GM12865 (cell line): ENCODE data around the gene MLEC.

ENCODE experiments used
- DNase-seq: peaks from one replicate; pipeline ENCODE4 v3.0.0; 2010; ENCODE audit warnings: low read depth
- H3K4me3 ChIP-seq: 2 replicates; pipeline ENCODE4 v1.5.1; 2011; ENCODE audit warnings: mild to moderate bottlenecking, low read depth, low read length, control low read depth
- TF ChIP-seq, protein P1 (sequence below): IDR thresholded peaks from 2 replicates; pipeline ENCODE4 v1.5.1; 2011; ENCODE audit warnings: low read length, control low read depth, low read depth, inconsistent platforms; ENCODE audit not compliant: insufficient read depth; ENCODE audit errors: missing control alignments

The MLEC gene

GRCh38 chr12:120653611-120654010 lies 33.3 kb upstream of the MLEC start:
- no peak for DNase-seq
- no peak overlapping the region for H3K4me3 ChIP-seq
- TF ChIP-seq, protein P1, sequence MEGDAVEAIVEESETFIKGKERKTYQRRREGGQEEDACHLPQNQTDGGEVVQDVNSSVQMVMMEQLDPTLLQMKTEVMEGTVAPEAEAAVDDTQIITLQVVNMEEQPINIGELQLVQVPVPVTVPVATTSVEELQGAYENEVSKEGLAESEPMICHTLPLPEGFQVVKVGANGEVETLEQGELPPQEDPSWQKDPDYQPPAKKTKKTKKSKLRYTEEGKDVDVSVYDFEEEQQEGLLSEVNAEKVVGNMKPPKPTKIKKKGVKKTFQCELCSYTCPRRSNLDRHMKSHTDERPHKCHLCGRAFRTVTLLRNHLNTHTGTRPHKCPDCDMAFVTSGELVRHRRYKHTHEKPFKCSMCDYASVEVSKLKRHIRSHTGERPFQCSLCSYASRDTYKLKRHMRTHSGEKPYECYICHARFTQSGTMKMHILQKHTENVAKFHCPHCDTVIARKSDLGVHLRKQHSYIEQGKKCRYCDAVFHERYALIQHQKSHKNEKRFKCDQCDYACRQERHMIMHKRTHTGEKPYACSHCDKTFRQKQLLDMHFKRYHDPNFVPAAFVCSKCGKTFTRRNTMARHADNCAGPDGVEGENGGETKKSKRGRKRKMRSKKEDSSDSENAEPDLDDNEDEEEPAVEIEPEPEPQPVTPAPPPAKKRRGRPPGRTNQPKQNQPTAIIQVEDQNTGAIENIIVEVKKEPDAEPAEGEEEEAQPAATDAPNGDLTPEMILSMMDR = no peak

DNA sequence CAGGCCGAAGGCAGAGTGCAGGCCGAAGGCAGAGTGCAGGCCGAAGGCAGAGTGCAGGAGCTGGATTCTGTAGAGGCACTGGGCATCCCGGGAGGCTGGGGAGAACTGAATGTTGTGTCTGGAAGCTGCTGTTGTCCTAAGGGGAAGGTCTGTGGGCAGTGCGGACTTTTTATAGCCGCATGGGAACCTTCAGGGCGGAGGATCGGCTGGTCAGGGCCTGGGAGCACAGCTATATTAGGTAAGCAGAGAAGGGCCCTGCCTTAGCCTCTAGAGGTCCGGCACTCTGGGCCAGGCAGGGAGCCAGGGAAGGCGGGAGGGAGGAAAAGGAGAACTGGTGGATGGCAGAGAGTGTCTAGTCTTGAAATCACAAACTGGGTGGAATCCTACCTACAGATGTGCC lies 32.3 kb upstream of the MLEC start:
- no peak for DNase-seq
- TF ChIP-seq, protein P1 = no peak

GRCh38 chr12:120656008-120656407 lies 30.9 kb upstream of the MLEC start:
- no peak for DNase-seq
- H3K4me3 ChIP-seq = no peak overlapping the region
- TF ChIP-seq, protein P1 = no peak

More for the DNA sequence above, 32.3 kb upstream of the MLEC start:
- no peak overlapping the region for H3K4me3 ChIP-seq

DNA sequence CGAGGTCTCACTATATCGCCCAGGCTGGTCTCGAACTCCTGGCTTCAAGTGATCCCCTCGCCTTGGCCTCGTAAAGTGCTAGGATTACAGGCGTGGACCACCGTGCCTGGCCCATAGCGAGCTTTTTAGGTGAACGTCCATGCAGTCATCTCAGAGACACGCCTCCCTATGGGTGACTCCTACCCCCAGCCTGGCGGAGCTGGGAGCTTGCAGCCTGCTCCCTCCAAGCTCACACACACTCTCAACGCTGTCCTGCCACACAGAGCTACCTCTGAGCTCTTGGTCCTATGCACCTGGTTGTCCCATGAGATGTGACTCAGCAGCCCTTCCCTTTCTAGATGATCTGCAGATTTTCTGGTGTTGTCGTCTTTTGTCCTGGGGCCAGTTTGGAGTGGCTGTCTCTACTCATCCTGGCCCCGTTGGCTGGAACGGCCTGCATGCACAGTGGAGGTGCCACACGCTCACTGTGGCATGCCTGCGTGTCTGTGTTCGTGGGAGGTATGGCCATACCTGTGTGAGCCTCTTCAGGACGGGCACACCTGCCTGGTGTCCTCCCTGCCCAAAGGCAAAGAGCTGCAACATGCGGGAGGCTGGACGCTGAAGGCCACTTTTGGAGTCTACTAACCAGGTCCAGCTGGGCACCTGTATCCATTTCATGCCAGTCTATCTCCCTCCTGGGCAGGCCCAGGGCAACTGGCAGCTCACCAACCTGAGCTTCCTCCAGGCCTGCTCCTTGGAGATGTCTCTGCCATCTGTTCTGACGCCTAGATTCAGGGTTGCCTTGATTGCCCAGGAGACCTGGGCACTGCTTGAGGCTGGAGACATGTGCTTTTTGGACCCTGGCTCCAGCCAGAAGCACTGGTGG lies 28.4 kb upstream of the MLEC start:
- TF ChIP-seq, protein P1 = no peak
- no peak for DNase-seq
- no peak overlapping the region for H3K4me3 ChIP-seq

DNA sequence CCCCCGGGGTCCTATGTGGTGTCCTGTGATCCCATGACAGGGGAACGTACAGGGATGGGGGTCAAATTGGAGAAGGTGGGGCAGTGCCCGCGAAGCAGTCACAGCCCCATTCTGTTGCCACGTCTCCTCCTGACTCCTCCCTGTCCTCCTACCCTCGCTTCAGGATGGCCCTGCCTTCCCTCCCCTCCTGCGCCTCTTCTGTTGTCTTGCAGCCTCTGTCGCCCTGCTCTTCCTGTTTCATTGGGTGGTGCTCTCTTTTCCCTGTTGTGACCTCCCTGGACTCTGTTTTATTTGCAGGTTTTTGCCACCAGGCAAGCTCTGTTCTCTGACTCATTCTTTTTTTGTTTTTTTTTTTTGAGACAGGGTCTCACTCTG lies 27.8 kb upstream of the MLEC start:
- H3K4me3 ChIP-seq = no peak overlapping the region
- TF ChIP-seq, protein P1 = no peak
- no peak for DNase-seq

GRCh38 chr12:120661432-120661831 lies 25.5 kb upstream of the MLEC start:
- no peak for DNase-seq

DNA sequence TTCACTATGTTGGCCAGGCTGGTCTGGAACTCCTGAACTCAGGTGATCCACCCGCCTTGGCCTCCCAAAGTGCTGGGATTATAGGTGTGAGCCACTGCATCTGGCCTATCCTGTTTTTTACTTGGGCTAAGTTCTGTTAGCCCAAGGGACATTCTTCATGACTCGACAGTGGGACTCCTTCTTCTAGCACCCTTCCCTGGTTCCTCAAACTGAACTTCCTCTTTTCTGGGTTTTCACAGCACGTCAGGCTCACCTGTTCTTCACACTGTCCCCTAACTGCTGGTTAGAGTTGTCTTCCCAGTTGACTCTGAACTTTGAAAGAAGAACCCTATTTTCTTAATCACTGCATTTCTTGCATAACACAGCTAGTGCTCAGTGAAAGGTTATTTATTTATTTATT lies 24.1 kb upstream of the MLEC start:
- DNase-seq = peak; percentile 72
- TF ChIP-seq, protein P1 = no peak
- H3K4me3 ChIP-seq = no peak overlapping the region

More at GRCh38 chr12:120661432-120661831, 25.5 kb upstream of the MLEC start:
- TF ChIP-seq, protein P1 = no peak
- no peak overlapping the region for H3K4me3 ChIP-seq
